GM23248 (cell line): Measurements from ENCODE around the gene SERAC1. TPM values are rescaled to one million over a fixed set of nuclear protein-coding genes. Genes with fewer than 3 reads are reported as not detected.
A peak's percentile ranks its signal among the peaks of the same experiment; 100 is the strongest.

Experiments
- DNase-seq: peaks from one replicate; pipeline ENCODE4 v3.0.0-alpha.2; 2015
- H2AFZ ChIP-seq: fragments of 200-600 bp; sonication (generic); 2 replicates; pipeline ENCODE4 v1.6.1; 2016; ENCODE audit warnings: antibody characterized with exemption
- H3F3A ChIP-seq: fragments of 200-600 bp; sonication (generic); 2 replicates; pipeline ENCODE4 v1.6.1; 2016; ENCODE audit warnings: mild to moderate bottlenecking, antibody characterized with exemption, mixed run types; ENCODE audit not compliant: insufficient read depth
- H3K27ac ChIP-seq: fragments of 200-600 bp; sonication (generic); 2 replicates; pipeline ENCODE4 v1.5.1; 2016; ENCODE audit warnings: mild to moderate bottlenecking
- H3K27me3 ChIP-seq: fragments of 200-600 bp; sonication (generic); replicated peaks from 2 replicates; pipeline ENCODE4 v1.6.1; 2016; ENCODE audit warnings: mild to moderate bottlenecking; ENCODE audit not compliant: insufficient read depth
- H3K36me3 ChIP-seq: fragments of 200-600 bp; sonication (generic); 2 replicates; pipeline ENCODE4 v1.6.1; 2016; ENCODE audit warnings: low read depth, mild to moderate bottlenecking
- H3K4me1 ChIP-seq: fragments of 200-600 bp; sonication (generic); 2 replicates; pipeline ENCODE4 v1.6.1; 2016; ENCODE audit warnings: mild to moderate bottlenecking; ENCODE audit not compliant: insufficient read depth
- H3K4me2 ChIP-seq: fragments of 200-600 bp; sonication (generic); one replicate; pipeline ENCODE4 v1.6.1; 2016; ENCODE audit warnings: mild to moderate bottlenecking; ENCODE audit not compliant: unreplicated experiment
- H3K4me3 ChIP-seq: fragments of 200-600 bp; sonication (generic); 2 replicates; pipeline ENCODE4 v1.5.1; 2016; ENCODE audit warnings: mild to moderate bottlenecking
- H3K79me2 ChIP-seq: fragments of 200-600 bp; sonication (generic); 2 replicates; pipeline ENCODE4 v1.6.1; 2016; ENCODE audit warnings: mild to moderate bottlenecking; ENCODE audit not compliant: insufficient read depth
- H3K9ac ChIP-seq: fragments of 200-600 bp; sonication (generic); 2 replicates; pipeline ENCODE4 v1.6.1; 2016; ENCODE audit warnings: mild to moderate bottlenecking
- H3K9me2 ChIP-seq: fragments of 200-600 bp; sonication (generic); 2 replicates; pipeline ENCODE4 v1.6.1; 2016; ENCODE audit warnings: mixed run types, mild to moderate bottlenecking, moderate library complexity; ENCODE audit not compliant: insufficient read depth
- H3K9me3 ChIP-seq: fragments of 200-600 bp; sonication (generic); one replicate; pipeline ENCODE4 v1.6.1; 2017; ENCODE audit warnings: low read depth
- H4K20me1 ChIP-seq: fragments of 200-600 bp; sonication (generic); 2 replicates; pipeline ENCODE4 v1.6.0; 2016; ENCODE audit not compliant: insufficient read depth
- EZH2 ChIP-seq: fragments of 200-600 bp; sonication (generic); IDR thresholded peaks from 2 replicates; pipeline ENCODE4 v1.6.1; 2018; ENCODE audit warnings: antibody characterized with exemption, mild to moderate bottlenecking; ENCODE audit not compliant: insufficient read depth, poor library complexity, severe bottlenecking
- EZH2phosphoT487 ChIP-seq: fragments of 200-600 bp; sonication (generic); IDR thresholded peaks from 2 replicates; pipeline ENCODE4 v1.6.1; 2018; ENCODE audit warnings: antibody characterized with exemption, moderate library complexity, mild to moderate bottlenecking, low read depth; ENCODE audit not compliant: insufficient read depth
- WGBS, 2 experiments: methylation state at CpG; one replicate each; pipeline ENCODE4 v1.1.6; 2015 to 2017; ENCODE audit warnings: low lambda C conversion rate in 2 of 2, low coverage in 1 of 2; ENCODE audit errors: missing lambda C conversion rate in 2 of 2; 5-methylcytosine and 5-hydroxymethylcytosine counted together
- in situ Hi-C: fragments of 300-500 bp; cut with MboI; formaldehyde crosslinking; loops from 2 replicates; pipeline ENCODE4 v1.15.0; 2020
- polyA plus RNA-seq: library from polyadenylated mRNA; unstranded; fragments of >200 nt; fragmentation: Nextera tagmentation; extraction: Ambion mirVana; gene quantifications from 2 replicates; pipeline ENCODE4 v1.2.1, GENCODE V29; 2016
- total RNA-seq: library from RNA; depleted of rRNA; stranded (reverse); fragments of >200 nt; shearing (Covaris generic); gene quantifications from 2 replicates; pipeline ENCODE4 v1.2.3, GENCODE V29; 2014

SERAC1 gene
- total and polyA plus RNA-seq, 2 experiments from 2014 or later = 8.4 to 10.8 TPM

- H3K9ac ChIP-seq = no peak overlapping the region
- no peak overlapping the region; the same call in 1 of the 2 replicates for H3K27ac ChIP-seq
- no peaks in the 10 kb centered on the region for H3K9me3 ChIP-seq
- H3K9me2 ChIP-seq = no peaks in the 10 kb centered on the region
- H3K79me2 ChIP-seq = no peaks in the 10 kb centered on the region
- no peak overlapping the region for H2AFZ ChIP-seq
- DNase-seq = peak; percentile 12
- H4K20me1 ChIP-seq = no peaks in the 10 kb centered on the region
- TF ChIP-seq EZH2phosphoT487 (no peak), EZH2 (no peak)
- H3K4me1 ChIP-seq = no peaks in the 10 kb centered on the region
- no peak overlapping the region for H3K4me3 ChIP-seq
- H3K36me3 ChIP-seq = peaks cover 19% of the 10 kb centered on the region; the same call in 1 of the 2 replicates
- peaks cover 33% of the 10 kb centered on the region for H3F3A ChIP-seq
- no peak overlapping the region for H3K4me2 ChIP-seq
- in situ Hi-C loops = no loop called here
- no peaks in the 10 kb centered on the region for H3K27me3 ChIP-seq
- WGBS, 2 experiments = 95 to 97% methylated on average over 2 of the region's 2 CpGs
These were observed 58.3 kb downstream of the SERAC1 start for GRCh38 chr6:158109748-158110147.

- in situ Hi-C loops = no loop called here
- DNase-seq = no peak
- Histone ChIP-seq H3K27me3 (no peaks in the 10 kb centered on the region), H3K9me3 (no peaks in the 10 kb centered on the region), H3K27ac (no peak overlapping the region), H4K20me1 (no peaks in the 10 kb centered on the region), H3K4me1 (no peaks in the 10 kb centered on the region), H3F3A (peaks cover 25% of the 10 kb centered on the region), H3K4me3 (no peak overlapping the region), H3K79me2 (no peaks in the 10 kb centered on the region), H3K4me2 (no peak overlapping the region), H3K9ac (no peak overlapping the region), H3K9me2 (no peaks in the 10 kb centered on the region), H3K36me3 (peaks cover 5% of the 10 kb centered on the region), H2AFZ (no peak overlapping the region)
- 93 to 96% methylated on average over 2 of the region's 2 CpGs for WGBS, 2 experiments
- no peak for TF ChIP-seq EZH2
- no peak for TF ChIP-seq EZH2phosphoT487
These were observed 63.4 kb downstream of the SERAC1 start for GRCh38 chr6:158104696-158105095.

- H3K27ac ChIP-seq = no peak overlapping the region
- peaks cover 14% of the 10 kb centered on the region for H3K36me3 ChIP-seq
- WGBS, 2 experiments = 92 to 100% methylated on average over 4 of the region's 4 CpGs
- H3K79me2 ChIP-seq = peaks cover 2% of the 10 kb centered on the region; the same call in 1 of the 2 replicates
- no peaks in the 10 kb centered on the region for H3K27me3 ChIP-seq
- no peaks in the 10 kb centered on the region for H4K20me1 ChIP-seq
- H3K4me2 ChIP-seq = no peak overlapping the region
- no peak overlapping the region for H3K9ac ChIP-seq
- no peak for DNase-seq
- no peaks in the 10 kb centered on the region for H3K9me3 ChIP-seq
- no peak overlapping the region for H3K4me3 ChIP-seq
- H3F3A ChIP-seq = peaks cover 34% of the 10 kb centered on the region
- no peak for TF ChIP-seq EZH2
- TF ChIP-seq EZH2phosphoT487 = no peak
- in situ Hi-C loops = no loop called here
- H3K4me1 ChIP-seq = no peaks in the 10 kb centered on the region
- H2AFZ ChIP-seq = no peak overlapping the region
- no peaks in the 10 kb centered on the region for H3K9me2 ChIP-seq
These were observed 64.8 kb downstream of the SERAC1 start for GRCh38 chr6:158103228-158103627.

GRCh38 chr6:158095671-158096070 is 72.4 kb downstream of the SERAC1 start:
- in situ Hi-C loops = no loop called here
- 92 to 97% methylated on average over 15 of the region's 15 CpGs for WGBS, 2 experiments
- Histone ChIP-seq H3K27ac (no peak overlapping the region), H3K4me3 (no peak overlapping the region), H3K36me3 (peaks cover 79% of the 10 kb centered on the region), H2AFZ (no peak overlapping the region), H3K9me2 (no peaks in the 10 kb centered on the region), H3K9me3 (no peaks in the 10 kb centered on the region), H3K79me2 (peaks cover 13% of the 10 kb centered on the region; the same call in 1 of the 2 replicates), H3K9ac (no peak overlapping the region), H3K4me1 (no peaks in the 10 kb centered on the region), H3K27me3 (no peaks in the 10 kb centered on the region), H3F3A (peaks cover 20% of the 10 kb centered on the region), H3K4me2 (no peak overlapping the region), H4K20me1 (no peaks in the 10 kb centered on the region)
- no peak for DNase-seq
- TF ChIP-seq EZH2phosphoT487 (no peak), EZH2 (no peak)

- Histone ChIP-seq H3K9ac (no peak overlapping the region), H2AFZ (no peak overlapping the region), H3K27me3 (no peaks in the 10 kb centered on the region), H3K9me2 (no peaks in the 10 kb centered on the region), H3K27ac (no peak overlapping the region), H4K20me1 (no peaks in the 10 kb centered on the region), H3K9me3 (no peaks in the 10 kb centered on the region), H3F3A (peaks cover 22% of the 10 kb centered on the region), H3K79me2 (peaks cover 13% of the 10 kb centered on the region; the same call in 1 of the 2 replicates), H3K4me1 (no peaks in the 10 kb centered on the region), H3K4me2 (no peak overlapping the region), H3K4me3 (no peak overlapping the region), H3K36me3 (peaks cover 85% of the 10 kb centered on the region)
- TF ChIP-seq EZH2 = no peak
- TF ChIP-seq EZH2phosphoT487 = no peak
- in situ Hi-C loops = no loop called here
- peak; percentile 21 for DNase-seq
- 96 to 99% methylated on average over 5 to 6 of the region's 6 CpGs for WGBS, 2 experiments
These were observed 73.0 kb downstream of the SERAC1 start for GRCh38 chr6:158095031-158095430.
